ENCODE measurements around the gene RNF19B.

DNA sequence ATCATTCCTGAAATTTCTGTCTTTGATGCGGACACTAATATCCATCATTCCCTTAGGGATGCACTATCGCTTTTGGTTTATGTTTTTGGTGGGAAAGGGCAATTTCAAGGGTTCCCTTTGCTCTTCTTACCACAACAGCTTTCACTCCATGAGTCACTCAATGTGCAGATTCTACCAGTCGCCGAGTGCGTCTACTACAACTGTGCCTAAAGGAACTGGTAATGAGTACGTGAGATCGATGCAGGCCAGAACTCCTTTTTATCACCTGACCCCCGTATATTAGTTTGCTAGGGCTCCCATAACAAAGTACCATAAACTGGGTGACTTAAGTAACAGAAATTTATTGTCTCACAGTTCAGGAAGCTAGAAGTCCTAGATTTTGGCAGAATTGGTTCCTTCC, 35.9 kb downstream of the RNF19B start:
- TF ChIP-seq SP1 (IDR thresholded peaks at IDR 0.05): no peak
- TF ChIP-seq SP1 (CRISPR knock-in tag; IDR thresholded peaks at IDR 0.05): no peak
- TF ChIP-seq, protein P1, sequence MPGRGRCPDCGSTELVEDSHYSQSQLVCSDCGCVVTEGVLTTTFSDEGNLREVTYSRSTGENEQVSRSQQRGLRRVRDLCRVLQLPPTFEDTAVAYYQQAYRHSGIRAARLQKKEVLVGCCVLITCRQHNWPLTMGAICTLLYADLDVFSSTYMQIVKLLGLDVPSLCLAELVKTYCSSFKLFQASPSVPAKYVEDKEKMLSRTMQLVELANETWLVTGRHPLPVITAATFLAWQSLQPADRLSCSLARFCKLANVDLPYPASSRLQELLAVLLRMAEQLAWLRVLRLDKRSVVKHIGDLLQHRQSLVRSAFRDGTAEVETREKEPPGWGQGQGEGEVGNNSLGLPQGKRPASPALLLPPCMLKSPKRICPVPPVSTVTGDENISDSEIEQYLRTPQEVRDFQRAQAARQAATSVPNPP (CRISPR knock-in tag; IDR thresholded peaks at IDR 0.05): no peak
- no peak for TF ChIP-seq CAMTA2 (CRISPR knock-in tag; IDR thresholded peaks at IDR 0.05; ENCODE audit: borderline replicate concordance)
- TF ChIP-seq TSC22D2 (CRISPR knock-in tag; IDR thresholded peaks at IDR 0.05; ENCODE audit: borderline replicate concordance): no peak
- no peak for TF ChIP-seq FOXO1 (CRISPR knock-in tag; IDR thresholded peaks at IDR 0.05)
- TF ChIP-seq, protein P2, sequence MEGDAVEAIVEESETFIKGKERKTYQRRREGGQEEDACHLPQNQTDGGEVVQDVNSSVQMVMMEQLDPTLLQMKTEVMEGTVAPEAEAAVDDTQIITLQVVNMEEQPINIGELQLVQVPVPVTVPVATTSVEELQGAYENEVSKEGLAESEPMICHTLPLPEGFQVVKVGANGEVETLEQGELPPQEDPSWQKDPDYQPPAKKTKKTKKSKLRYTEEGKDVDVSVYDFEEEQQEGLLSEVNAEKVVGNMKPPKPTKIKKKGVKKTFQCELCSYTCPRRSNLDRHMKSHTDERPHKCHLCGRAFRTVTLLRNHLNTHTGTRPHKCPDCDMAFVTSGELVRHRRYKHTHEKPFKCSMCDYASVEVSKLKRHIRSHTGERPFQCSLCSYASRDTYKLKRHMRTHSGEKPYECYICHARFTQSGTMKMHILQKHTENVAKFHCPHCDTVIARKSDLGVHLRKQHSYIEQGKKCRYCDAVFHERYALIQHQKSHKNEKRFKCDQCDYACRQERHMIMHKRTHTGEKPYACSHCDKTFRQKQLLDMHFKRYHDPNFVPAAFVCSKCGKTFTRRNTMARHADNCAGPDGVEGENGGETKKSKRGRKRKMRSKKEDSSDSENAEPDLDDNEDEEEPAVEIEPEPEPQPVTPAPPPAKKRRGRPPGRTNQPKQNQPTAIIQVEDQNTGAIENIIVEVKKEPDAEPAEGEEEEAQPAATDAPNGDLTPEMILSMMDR (CRISPR knock-in tag; IDR thresholded peaks at IDR 0.05): no peak
- TF ChIP-seq NPAS2 (CRISPR knock-in tag; IDR thresholded peaks at IDR 0.05; ENCODE audit: borderline replicate concordance): no peak
- TF ChIP-seq SMAD1 (CRISPR knock-in tag; IDR thresholded peaks at IDR 0.05; ENCODE audit: borderline replicate concordance, low read depth): no peak
- TF ChIP-seq ZNF253 (CRISPR knock-in tag; IDR thresholded peaks at IDR 0.05; ENCODE audit: borderline replicate concordance): no peak
